Fibroblast of lung (primary cell): ENCODE measurements around the gene YWHAQ.

Experiments used
- EZH2 ChIP-seq: IDR thresholded peaks from 2 replicates; pipeline ENCODE4 v1.5.1; 2012; ENCODE audit warnings: low read length, control low read depth, mild to moderate bottlenecking; ENCODE audit errors: missing control alignments
- TF ChIP-seq, protein P1 (sequence below), 2 donors: IDR thresholded peaks in 1 of 2; conservative IDR thresholded peaks in 1 of 2; 1 replicate in 1 of 2; 2 replicates in 1 of 2; pipeline ENCODE4 v1.5.1; 2011 to 2012; ENCODE audit warnings: low read length in 2 of 2, control low read depth in 1 of 2, inconsistent platforms in 1 of 2, low read depth in 1 of 2, mild to moderate bottlenecking in 1 of 2

DNA sequence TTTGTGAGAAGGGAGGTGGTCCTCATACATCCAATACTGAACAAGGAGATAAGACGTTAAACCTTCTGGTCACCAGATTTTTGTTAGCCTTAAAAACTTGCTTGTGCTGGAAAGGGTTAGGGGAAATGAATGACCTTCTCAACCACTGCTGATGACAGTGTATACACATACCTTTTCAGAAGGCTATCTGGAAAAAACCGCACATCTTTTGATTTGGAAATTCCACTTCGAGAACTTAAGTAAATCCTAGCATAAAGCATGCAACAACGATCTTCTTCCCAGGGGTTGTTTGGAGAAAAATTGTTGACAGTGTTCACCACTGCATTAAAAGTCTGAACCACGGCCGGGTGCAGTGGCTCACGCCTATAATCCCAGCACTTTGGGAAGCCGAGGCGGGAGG is 7.6 kb downstream of the YWHAQ start:
- TF ChIP-seq, protein P1, sequence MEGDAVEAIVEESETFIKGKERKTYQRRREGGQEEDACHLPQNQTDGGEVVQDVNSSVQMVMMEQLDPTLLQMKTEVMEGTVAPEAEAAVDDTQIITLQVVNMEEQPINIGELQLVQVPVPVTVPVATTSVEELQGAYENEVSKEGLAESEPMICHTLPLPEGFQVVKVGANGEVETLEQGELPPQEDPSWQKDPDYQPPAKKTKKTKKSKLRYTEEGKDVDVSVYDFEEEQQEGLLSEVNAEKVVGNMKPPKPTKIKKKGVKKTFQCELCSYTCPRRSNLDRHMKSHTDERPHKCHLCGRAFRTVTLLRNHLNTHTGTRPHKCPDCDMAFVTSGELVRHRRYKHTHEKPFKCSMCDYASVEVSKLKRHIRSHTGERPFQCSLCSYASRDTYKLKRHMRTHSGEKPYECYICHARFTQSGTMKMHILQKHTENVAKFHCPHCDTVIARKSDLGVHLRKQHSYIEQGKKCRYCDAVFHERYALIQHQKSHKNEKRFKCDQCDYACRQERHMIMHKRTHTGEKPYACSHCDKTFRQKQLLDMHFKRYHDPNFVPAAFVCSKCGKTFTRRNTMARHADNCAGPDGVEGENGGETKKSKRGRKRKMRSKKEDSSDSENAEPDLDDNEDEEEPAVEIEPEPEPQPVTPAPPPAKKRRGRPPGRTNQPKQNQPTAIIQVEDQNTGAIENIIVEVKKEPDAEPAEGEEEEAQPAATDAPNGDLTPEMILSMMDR (conservative IDR thresholded peaks at IDR 0.05 in 1 of 2, IDR thresholded peaks at IDR 0.05 in 1 of 2; ENCODE audit: low read depth in 1 of 2, low read length in 2 of 2): no peak
- no peak for TF ChIP-seq EZH2
